ENCODE data around the gene ECEL1. TPM values are rescaled to one million over a fixed set of nuclear protein-coding genes. Genes with fewer than 3 reads are reported as not detected.

Gene ECEL1
- total RNA-seq, 1 experiment from 2014 or later, result not detected

DNA sequence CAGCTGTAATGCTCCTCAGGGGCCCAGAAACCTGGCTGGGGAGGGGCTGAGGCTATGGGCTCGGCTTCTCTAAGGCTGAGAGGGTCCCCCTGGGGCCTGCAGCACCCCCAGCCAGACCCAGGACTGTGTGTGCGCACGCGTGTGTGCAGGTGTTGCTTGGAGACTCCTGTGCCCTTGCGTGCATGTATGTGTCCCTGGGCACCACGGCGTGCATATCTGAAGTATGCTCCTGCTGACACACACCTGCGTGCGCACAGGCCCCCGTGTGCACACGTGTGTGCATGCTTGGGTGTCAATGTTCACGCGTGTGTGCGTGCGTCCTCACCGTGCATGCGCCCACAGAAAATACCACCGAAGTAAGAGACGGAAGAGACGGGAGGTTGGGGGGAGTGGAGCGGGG, 14.9 kb upstream of the ECEL1 start:
- no peak for DNase-seq (ENCODE audit: low read depth)

DNA sequence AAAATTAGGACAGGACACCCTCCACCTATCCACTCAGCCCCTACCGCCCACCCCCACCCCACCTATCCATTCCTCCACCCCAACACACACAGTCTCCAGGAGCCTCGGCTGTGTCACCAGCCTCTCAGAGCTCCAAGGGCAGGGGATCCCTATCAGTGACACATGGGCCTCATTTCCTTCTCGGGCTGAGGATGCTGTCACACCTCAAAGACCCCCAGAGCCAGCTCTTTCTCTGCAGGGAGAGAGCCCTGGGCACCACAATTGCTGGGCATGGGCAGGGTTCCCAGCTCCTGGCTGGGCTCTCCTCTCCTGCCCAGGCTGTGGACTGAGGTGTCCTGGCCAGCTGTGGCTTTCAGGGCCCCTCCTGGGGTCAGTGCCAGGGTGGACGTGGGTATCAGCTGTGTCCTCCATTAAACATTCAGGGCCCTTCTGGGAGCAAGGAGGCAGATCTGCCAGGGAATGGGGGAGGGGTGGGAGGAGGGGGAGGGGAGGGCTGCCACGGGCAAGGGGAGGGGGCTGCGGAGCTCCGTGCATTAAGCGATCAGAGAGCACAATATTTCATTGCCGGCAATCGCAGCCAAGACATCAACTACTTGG, 14.3 kb upstream of the ECEL1 start:
- no peak for DNase-seq (ENCODE audit: low read depth)

DNA sequence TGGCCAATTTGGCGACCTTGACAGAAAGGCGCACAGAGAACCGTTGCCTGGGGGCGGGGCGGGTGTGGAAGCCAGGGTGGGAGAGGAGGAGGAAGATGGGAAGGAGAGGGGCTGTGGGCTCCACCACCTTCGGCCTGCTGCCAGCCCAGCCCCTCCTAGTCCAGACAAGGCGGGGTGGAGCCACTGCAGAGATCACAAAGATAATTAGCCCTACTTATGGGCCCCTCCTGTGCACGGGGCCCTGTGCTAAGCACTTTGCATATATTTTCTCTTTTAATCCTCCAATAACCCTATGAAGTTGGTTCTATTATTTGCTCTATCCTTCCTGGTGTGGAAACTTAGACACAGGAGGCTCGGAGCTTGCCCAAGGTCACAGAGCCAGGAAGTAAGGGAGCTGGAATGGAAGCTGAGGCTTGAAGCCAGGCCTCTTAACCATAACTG, 13.7 kb upstream of the ECEL1 start:
- DNase-seq (ENCODE audit: low read depth), result no peak

DNA sequence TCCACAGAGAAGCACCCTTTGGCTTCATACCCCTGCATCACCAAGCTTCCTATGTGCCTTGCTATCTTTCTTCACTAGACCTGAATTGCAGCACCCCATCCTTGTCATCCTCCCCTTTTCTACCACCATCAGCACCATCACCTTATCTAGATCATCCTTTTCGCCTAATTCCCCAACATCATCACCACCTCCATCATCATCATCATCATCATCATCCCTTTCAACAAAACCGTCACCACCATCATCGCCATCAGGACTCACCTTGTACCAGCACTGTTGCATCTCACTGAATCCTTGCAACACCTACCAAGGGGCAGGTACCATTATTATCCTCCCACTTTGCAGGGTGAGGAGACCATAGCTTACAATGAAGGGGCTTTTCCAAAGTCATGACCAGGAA, 10.8 kb upstream of the ECEL1 start:
- DNase-seq (ENCODE audit: low read depth), result no peak

DNA sequence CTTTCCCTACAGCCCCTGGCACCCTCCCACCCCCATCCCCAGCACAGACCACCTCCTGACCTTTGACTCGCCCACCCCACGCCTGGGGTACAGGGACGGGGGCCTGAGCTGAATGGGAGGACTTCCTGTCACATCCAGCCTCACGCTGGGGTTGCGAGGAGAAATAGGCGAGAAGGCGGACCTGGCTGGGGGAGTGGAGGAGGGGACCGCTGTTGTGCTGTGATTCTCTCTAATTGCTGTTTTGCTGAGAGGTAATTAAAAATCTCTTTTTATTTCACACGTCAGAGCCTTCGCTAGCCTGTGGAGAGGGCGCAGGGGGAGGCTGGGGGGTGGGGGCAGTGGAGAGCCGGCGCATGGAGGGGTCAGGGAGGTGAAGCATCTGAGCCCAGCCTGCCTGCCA, 9.7 kb upstream of the ECEL1 start:
- no peak for DNase-seq (ENCODE audit: low read depth)

DNA sequence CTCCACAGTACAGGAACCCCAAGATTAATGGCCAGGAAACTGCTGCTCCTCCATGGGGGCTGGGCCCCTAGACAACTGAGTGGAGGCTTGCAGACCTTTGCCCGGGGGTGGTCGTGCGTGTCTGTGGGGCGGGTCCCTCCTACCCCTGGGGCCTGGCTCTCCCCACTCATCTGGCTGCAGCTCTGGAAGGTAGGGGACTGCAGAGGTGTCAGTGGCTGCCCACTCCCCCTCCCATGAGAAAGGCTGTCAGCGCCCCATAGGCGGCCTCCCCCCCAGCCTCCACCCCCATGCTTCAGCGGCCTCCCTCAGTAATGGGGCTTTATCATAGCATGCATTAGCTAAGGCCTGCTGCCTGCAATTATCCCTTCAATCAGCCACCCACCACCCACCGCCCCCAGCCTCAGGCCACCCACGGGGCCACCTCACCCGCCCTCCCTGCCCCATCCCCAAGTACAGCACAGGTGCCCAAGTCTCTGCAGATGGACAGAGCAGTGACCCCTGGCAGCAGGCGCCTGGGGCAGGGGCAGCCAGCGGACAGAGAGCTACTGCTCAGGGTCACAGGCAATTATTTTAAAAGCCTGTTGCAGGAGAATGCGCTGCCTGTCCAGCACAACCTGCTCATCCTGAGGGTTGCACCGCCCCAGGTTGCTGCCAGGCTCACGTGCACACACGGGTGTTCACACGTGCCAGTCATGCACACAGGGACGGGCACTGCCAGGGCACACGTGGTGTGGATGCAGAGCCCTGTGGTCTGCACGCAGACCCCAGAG, 9.1 kb upstream of the ECEL1 start:
- no peak for DNase-seq (ENCODE audit: low read depth)

DNA sequence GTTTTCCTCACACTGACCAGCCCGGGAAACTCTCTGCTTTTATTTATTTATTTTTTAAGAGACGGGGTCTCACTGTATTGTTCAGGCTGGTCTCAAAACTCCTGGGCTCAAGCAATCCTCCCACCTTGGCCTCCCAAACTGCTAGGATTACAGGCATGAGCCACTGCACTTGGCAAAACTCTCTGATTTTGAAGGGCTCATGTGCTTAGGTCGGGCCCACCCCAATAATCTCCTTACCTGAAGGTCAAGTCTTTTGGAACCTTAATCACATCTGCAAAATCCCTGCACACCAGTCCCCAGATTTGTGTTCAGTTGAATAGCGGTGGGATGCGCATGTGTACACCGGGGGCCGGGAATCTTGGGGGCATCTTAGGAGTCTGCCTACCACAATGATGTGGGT, 7.7 kb upstream of the ECEL1 start:
- DNase-seq (ENCODE audit: low read depth), result no peak

DNA sequence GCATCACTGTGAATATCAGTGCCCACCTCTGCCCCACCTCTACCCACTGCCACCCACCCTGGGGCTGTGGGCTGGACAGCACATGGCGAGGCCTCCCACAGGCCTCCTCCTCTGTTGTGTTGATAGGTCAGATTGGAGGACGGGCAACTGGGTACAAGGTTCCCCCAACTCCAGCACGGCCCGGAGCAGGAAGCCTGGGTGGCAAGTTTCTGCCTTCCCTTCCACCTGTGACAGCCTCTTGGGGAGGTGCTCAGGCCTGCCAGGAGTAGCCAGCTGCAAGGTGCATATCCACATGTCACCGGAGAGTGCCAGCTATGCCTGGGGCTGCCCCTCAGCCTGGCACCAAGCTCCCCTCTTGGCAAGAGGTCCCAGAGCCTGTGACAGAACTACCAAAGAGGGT, 6.9 kb upstream of the ECEL1 start:
- no peak for DNase-seq (ENCODE audit: low read depth)

DNA sequence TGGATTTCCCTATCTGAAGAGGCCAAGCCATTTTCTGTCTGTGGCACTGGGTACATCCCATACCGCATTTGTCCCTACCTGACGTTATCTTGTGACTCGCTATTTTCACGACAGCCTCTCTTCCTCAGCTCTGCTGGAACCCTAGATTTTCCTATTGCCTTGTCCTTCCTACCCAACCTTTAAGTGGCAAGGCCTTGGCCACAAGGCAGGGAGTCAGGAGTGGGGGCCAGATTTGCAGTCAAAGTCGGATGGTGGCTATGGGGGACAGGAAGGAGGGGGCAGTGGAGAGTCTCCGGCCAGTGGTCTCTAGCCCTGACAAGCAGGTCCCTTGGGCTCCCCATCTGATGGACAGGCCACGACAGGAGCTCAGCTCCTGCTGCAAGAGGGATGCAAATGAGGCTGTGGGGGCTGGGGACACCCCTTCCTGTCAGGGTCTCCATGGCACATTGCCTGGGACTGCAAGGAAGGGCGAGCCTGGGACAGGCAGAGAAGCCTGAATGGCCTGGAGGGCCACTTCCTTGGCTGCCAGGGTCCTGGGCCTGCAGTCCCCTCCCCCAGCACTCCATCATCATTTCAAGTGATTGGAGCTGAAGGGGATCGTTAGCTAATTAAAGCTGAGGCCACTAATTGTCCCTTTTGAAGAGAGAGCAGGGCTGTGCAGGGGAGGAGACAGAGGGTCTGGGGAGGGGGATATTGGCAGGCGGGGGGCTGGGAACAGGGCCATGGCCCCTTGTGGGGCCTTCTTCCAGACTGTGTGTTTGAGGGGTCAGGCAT, 6.3 kb upstream of the ECEL1 start:
- DNase-seq (ENCODE audit: low read depth), result no peak

DNA sequence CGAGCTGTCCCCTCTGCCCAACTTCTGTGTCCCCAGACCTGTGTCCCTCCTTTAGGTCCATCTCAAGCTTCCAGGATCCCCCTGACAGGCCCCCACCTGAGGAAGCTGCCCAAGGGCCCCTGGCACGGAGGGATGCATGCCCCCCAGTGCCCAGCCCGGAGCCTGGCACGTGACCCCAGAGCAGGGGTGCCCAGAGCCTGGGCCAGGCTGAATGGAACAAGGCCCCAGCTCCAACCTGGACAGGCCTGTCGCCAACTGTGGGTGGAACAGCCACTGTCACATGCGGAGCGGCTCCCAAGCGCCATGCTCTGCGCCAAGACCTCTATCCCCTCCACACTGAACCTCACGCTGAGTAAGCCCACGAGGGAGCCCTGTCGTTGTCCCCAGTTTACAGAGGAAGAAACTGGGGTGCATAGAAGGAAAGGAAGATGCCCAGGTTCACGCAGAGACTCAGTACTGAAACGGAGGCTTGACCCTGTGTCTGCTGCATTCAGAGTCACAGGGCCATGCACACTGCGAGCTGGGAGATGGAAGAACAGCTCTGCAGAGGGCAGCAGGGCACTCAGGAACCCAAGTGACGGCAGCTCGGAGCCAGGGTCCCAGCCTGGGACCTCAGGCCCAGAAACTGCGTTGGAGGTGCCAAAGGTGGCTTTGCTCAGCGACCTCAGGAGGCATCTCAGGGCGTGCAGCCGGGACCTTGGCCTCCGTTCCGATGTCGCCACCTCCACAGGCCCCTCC, 5.5 kb upstream of the ECEL1 start:
- DNase-seq (ENCODE audit: low read depth), result no peak

DNA sequence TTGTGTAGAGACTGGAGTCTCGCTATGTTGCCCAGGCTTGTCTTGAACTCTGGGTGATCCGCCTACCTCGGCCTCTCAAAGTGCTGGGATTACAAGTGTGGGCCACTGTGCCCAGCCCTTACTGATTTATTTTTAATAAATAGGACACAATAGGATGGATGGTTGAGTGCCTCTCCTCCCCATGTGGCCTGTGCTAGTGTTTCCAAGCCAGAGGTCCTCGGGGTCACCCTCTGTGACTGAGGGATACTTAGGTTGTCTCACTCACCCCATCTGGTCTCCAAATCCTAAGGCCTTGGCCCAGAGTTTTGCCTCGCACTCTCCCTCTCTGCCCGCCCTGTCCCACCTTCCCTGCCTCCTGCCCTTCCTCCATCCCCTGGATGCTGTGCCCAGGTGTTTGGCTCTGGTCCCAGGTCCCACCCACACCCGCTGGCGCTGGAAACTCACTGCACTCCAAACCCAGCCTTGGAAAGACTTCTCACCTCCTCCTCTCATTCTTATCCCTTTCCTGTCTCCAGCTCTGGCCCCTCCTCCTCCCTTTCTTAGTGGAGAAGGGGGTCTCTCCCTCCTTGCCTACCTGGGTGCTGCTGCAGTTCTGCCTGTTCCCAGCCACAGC, 4.7 kb upstream of the ECEL1 start:
- DNase-seq (ENCODE audit: low read depth), result no peak

DNA sequence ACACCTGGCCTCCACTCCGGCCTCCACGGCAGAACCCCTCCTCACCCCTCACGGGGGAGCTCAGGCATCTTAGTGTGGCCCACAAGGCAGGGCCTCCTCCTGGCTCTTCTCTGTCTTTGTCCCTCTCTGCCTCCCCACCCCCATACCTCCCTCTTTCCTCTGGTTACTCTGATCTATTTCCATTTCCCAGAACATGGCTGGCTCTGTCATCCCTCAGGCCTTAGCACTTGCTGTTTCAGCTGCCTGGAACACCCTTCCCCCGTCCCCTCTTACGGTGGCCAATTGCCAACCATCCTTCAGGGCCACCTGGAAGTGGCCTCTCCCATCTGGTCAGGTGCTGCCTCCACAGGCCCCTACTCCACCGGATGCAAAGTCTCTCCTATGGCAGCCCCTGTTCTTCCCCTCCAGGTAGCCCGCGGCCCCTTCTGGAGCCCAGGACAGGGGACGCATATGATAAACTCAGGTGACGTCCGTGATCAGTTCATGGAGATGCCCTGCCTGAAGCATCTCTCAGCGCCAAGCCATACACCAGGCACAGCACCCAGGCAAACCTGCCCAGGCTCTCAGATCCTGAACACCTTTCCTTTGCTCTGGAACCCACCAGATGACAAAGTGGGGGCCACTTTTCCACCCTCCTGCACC, 3.6 kb upstream of the ECEL1 start:
- DNase-seq (ENCODE audit: low read depth), result no peak

DNA sequence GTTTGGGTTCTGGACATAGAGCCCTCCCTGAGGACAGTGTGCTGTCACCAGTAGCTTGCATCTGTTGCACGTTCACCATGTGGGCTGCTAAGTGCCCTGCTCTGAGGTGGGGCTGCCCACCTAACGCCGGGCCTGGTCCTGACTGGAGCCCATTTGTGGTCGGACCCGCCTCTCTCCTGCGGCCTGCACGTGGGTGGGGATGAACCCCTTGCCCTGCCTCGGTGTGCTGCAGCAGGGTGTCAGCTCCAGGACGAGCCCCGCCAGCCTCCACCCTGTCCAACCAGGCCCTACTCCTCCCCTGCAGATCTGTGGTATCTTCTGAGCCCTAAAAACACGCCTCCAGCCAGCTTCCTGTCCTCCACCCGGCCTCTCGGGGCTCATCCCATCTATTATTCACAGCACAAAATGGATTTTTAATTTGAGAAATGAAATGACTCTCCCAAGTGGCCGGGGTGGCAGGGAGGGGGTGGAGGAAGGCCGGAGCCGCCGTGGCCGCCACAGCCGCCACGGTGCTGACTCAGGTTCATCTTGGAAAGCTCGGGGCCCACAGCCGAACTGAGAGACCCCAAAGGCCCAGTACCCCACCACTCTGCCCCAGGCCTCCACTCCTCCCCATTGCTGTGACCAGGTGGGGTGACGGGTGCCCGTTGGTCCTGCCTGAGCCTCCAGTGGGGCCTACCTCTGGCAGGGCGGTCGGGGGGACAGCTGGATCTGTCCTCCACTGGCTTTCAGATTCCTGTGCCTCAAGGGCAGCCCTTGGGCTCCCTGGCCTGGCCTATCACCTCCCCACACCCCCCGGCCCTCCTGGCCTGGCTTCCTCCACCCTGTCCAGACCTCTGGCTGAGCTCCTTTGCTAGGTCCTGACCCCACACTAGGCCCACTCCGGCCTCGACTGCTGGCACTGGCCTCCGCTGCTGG, 2.8 kb upstream of the ECEL1 start:
- no peak for DNase-seq (ENCODE audit: low read depth)

DNA sequence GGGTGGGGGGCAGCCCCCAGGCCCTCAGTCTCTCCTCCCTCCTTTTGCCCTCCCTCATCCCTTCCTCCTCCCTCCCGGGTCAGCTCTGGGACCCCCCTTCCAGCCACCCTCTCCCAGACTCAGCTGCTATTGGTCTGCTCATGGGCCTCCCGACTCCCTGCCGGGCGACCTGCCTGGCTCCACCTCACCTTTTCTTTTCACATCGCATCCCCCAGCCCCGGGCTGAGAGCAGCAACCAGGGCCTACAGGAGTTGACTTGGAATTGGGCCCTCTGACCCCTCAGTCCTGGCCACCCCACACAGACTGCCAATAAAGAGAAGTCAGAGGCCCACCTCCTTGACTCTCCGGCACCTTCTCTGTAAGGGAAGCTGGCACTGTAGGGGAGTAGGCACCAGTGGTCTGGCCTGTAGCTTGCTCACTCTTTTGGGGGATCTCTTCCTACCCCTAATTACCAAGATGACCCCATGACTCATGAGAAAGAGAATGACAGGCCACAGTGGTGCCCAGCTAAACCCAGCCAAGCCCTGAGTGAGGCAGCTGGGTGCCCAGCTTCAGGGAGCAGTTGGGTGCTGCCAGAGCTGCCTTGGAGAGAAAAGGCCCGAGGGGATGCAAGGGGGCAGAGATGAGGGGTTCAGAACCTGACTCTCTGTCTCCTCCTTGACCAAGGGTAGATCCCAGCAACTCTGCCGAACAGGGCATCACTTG, 2.0 kb upstream of the ECEL1 start:
- DNase-seq (ENCODE audit: low read depth), result no peak

DNA sequence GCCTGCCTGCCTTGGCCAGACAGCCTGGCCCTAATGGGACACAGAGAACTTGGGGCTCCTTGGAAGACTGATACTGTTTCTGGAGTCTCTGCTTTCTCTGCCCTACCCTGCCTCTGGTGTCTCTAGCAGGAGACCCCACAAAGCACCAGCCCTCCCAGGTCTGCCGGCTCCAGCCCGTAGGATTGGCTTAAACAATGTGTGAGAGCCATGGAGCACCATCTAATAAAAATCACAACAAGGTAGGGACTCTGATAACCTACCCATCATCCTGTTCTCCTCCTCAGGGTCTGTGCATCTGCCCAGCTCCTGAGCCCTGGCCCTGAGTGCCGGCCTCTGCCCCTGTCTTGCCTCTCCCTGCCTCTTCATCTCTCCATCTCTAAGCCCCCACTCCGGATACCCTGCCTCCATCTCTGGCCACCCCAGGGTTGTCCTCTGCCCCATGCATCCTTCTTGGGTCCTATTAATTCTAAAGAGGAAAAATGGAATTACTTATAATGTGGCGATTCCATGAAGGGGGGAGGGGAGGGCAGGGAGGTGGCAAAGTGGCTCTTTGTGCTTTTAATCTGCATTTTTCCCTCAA, 1.2 kb upstream of the ECEL1 start:
- DNase-seq (ENCODE audit: low read depth), result no peak

DNA sequence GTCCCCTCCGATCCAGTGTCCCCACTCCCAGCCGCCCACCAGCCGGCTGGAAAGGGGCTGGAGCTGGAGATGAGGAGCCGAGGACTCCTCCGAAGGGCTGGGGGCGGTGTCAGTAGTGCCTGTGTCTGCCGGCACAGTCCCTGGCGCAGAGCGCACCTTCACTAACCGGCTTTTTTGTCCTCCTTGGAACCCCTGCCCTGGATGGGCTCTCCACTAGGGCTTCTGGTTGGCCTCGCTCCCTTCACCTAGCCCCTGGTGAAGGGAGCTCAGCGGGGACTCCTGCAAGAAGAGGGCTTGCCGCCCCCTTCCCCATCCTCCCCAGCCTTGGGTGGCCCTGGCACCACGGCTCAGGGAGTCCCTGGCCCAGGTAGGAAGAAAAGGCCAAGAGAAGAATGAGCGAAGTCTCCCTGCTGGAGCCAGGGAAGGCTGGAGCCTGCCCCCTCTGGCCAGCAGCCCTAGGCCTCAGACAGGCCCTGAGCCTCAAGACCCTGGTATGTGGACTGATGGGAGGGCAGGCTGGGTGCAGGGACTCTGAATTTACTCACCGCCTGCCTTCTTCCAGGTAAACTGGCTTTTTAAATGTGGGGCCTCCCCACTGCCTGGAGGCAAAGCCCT, 570 bp upstream of the ECEL1 start:
- no peak for DNase-seq (ENCODE audit: low read depth)

DNA sequence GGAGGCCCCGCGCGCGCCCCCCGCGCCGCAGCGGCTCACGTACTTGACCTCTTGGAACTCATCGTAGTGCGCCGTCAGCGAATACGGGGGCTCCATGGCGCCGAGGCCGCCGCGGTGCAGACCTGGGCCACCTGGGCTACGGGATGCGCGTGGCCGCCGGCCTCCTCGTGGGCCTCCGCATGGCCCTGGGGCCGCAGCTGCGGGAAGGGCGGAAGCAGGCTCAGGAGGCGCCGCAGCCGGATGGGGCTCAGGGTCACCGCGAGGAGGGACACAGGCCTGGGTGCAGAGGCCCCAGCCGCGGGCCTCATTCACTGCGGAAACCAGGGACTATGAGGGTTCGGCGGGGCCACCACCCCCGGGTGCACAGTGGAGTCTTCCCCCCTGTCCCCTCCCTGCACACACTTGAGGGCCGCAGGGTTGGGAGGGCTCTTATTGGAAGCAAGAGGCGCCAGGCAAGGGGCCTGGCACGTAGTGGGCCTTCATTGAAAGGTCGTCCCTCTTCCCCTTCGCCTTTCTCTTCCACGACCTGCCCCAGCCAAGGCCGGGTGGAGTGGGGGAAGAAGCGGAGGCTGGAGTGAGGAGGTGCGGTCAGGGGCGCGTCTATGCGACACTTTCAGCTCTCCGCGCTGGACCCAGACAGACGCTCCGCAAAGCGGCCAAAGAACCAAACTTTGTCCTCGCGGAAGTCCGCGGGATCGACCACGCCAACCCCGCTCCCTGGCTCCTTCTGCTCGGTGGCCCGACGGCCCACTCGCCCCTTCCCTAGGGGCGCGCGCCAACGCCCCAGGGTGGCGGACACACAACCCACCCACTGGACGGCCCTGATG, 863 bp downstream of the ECEL1 start:
- no peak for DNase-seq (ENCODE audit: low read depth)
